AG08396 (cell line): ENCODE data around the gene GALNT10.

ENCODE experiments used
- DNase-seq: peaks from one replicate; pipeline ENCODE4 v3.0.0; 2012; ENCODE audit warnings: low spot score, mixed read lengths

Gene GALNT10

DNA sequence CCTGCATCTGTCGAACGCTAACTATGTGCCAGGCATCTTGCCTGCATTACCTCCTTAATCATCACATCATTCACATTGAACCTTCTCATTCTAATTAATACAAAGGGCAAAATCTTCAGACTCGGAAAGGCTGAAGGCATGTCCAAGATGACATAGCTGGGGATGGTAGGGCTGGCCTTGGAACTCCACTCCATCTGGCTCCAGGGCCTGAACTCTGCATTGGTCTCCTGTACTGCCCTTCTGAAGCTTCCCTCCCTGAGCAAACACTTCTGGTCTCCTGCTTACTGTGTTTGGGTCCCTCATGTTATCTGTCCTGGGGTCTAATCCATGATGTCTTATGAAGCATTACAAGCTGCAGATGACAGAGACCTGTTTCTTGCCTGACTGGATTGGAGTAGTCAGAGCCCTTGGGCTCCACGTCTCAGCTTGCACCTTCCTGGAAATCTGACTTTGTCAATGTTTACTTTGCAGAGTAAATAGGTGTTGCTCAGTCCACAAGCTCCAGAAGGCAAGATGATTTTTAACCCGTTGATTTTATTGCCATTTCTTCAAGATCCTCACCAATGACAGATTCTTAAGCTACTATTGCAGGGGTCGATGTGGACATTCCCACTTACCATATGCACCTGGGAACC, 106.1 kb downstream of the GALNT10 start:
- no peak for DNase-seq

GRCh38 chr5:154298065-154298464, 107.5 kb downstream of the GALNT10 start:
- DNase-seq, result no peak

GRCh38 chr5:154300207-154300883, 109.8 kb downstream of the GALNT10 start:
- no peak for DNase-seq

- no peak for DNase-seq
Measured at GRCh38 chr5:154301726-154302125, 111.2 kb downstream of the GALNT10 start.

DNA sequence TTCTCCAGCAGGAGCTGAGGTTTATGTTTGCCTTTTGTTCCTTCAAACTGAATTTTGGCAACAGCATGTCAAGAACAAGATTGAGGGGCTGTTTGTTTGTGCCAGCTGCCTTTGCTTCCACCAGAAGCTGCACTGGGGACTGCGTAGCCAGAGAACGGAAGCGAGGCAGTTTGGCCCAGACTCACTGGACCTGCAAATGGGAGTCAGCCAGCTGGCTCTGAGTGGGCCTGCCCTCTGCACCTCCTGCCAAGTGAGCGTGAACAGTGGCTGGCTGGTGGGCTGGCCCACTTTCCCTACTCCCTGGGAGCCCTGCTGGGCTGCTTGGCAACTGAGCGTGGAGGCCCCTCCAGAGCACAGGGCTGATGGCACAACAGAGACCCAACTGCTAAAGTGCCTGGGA, 111.6 kb downstream of the GALNT10 start:
- no peak for DNase-seq

DNA sequence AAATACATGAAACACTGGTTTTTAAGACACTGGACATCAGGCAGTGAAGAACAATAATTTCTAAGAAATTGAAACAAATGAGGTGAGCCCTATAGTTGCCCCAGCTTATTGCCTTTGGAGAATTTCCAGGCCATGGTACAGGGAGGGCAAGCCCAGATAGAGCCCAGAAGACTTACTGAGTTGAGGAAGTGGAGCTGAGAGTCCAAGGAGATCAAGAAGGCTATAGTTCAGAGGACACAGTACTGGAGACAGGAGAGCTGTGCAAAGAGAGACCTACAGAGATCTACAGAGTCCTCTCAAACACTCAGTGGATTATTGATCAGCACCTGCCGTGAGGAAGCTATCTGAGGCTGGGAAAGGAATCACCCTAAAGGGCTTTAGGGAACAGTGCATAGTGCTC, 112.6 kb downstream of the GALNT10 start:
- DNase-seq, result no peak

GRCh38 chr5:154308443-154309370, 118.2 kb downstream of the GALNT10 start:
- DNase-seq, result peak; percentile 23

DNA sequence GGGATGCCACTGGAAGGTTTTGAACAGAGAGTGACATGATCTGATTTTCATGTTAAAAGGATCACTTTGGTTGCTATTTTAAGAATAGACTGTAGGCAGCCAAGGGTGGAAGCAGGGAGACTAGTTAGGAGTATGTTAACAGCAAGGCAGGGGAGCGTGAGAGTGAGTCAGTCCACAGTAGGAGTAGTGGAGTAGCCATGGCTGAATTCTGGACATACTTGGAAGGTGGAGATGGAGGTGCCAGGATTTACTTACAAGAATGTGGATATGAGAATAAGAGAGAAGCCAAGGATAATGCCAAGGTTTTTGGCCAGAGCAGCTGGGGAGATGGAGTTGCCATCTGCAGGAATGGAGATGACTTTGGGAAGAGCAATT, 118.8 kb downstream of the GALNT10 start:
- DNase-seq, result peak; percentile 30

DNA sequence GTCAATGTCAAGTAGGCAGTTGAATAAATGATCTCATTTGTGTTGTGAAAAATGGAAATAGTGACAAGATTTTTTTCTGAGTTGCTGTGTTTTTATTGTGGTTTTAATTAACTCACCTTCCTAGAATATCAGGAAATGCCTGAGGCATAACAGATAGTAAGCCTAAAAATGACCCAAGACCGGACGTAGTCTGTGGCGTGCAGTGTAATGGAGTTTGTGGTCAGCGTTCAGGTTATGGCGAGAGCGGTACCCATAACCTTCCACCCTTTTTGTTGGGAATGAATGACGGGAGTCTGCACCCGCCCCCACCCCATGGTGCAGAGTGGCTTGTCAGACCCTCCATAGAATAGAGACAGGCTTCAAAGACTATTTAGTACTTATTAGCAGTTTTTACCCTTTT, 119.3 kb downstream of the GALNT10 start:
- no peak for DNase-seq

DNA sequence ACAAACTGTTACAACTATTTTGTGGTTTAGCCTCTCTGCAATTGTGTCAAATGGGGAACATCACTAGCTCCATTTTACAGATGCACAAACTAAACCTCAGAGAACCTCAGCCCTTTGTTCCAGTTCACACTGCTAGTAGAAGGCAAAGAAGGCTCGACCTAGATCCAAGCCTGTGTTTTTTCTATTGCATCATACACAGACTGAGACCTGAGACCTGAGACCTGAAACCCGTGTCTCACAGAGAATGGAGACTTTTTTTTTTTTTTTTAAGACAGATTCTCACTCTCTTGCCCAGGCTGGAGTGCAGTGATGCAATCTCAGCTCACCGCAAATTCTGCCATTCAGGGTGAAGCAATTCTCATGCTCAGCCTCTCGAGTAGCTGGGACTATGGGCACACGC, 120.8 kb downstream of the GALNT10 start:
- DNase-seq, result no peak

DNA sequence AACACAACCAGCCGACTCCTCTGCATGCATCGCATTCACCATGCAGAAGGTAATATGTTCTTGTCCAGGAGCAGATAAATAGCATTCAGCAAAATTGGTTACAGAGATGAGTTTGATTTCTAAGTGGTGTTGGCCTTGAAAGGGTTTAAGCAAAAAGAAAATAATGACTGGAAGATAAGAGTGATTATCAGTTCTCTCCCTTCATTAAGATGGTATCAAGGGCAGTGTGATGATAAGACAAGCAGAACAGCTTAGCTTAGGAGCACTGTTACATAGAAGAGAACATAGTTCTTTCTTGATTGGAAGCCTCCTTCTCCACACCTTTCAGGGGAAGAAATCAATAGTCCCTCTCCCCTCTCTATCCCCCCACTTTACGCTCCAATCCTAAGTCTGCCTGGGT, 121.5 kb downstream of the GALNT10 start:
- no peak for DNase-seq

DNA sequence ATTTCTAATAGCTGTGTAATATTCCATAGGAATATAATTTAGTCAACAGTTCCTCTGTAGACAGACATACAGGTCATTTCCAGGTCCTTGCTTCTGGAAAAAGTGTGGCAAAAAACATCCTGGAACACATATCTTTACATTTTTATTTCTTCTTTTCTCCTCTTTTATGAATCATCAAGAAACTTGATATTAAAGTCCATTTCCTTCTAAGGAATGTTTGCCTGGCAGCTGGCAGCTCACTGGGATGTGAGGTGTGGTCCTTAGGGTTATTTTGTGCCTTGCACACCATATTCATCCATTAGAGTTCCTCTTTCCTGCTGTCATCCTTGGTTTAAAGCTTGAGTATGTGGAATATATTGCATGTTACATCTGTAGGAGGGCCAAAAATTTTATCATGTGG, 122.0 kb downstream of the GALNT10 start:
- DNase-seq, result peak; percentile 18

- no peak for DNase-seq
Measured at GRCh38 chr5:154313360-154314017, 123.0 kb downstream of the GALNT10 start.

GRCh38 chr5:154315196-154315595, 124.7 kb downstream of the GALNT10 start:
- no peak for DNase-seq

DNA sequence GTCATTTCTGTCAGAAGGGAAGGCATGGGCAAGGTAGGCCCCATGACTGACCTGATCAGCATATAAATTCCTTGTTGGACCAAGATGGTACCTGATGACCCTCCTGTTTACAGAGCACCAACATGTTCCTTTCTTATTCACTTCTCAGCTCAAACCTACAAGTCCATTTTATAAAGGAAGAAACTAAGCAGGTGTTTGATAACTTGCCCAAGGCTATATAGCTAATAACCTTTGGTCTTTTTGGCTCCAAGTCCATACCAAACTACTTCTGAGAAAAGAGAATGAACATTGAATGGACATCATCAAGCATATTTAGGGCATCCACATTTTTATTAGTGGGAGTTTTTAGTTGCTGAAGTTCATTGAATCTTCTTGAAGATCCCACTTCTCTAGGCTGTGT, 125.2 kb downstream of the GALNT10 start:
- DNase-seq, result no peak

- DNase-seq, result no peak
Measured at GRCh38 chr5:154316223-154316935, 125.8 kb downstream of the GALNT10 start.

GRCh38 chr5:154317916-154318315, 127.4 kb downstream of the GALNT10 start:
- no peak for DNase-seq

GRCh38 chr5:154318691-154319090, 128.2 kb downstream of the GALNT10 start:
- DNase-seq, result no peak

DNA sequence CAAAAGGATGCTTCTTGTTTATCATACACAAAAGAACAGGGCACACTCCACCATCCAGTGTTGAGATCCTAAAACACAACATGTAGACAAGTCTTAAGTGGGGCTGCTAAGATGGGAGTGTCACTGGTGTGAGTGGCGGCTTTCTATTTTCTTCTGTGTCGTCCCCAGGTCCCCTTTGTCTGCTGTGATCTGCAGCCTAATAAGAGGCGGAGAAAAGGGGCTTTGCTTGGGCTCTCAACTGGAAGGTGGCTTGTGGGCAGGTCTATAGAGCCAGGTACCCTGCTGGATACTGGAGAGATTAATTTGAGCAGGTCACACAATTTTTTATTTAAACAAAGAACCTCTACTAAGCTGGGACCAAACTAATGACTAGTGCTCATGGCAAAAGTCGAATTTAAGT, 129.2 kb downstream of the GALNT10 start:
- no peak for DNase-seq

DNA sequence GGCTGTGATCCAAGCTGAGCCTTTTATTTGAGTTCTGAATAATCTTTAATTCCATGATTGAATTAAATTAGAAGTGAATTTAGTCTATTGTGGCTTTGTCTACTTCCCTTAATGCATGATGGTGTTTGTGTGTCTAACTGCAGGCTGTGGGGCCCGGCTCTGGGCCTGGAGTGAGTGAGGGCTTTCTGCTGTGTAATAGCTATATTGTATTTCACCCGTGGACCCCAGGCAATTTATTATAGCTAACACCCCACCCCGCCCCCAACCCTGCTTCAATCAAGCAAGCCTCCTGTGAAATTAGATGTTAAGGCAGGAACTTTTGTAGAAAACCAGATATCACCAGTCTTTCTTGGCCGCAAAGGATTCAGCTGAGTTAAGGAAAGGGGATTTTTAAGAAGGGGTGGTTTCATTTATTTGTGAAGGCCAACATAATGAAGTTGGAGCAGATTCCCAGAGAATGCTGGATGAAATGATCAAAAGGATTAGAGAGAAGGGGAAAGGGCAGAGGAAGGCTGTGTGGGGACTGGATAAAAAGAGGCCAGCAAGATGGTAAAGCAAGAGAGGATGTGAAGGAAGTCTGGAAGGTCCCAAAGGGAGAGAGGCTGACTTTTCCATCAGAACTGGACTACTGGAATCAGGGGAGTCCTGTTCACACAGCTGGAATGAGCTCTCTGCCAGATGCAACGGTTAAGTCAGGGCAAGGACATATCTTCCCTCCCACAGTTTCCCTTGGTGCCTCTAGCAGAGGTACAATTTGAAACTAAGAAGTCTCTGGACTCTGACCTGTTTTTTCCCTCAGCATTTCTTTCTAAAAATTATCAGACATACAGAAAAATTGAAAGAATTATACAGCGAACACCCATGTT, 129.9 kb downstream of the GALNT10 start:
- no peak for DNase-seq

GRCh38 chr5:154321546-154321945, 131.0 kb downstream of the GALNT10 start:
- no peak for DNase-seq
